Activated naive CD8-positive, alpha-beta T cell treated with anti-CD3 and anti-CD28 coated beads for 36 hours (primary cell): Measurements from ENCODE around the gene RCE1. TPM values are rescaled to one million over a fixed set of nuclear protein-coding genes. Genes with fewer than 3 reads are reported as not detected.
A peak's percentile ranks its signal among the peaks of the same experiment; 100 is the strongest.

Experiments used
- DNase-seq: peaks from one replicate; pipeline ENCODE4 v3.0.0; 2021
- H3K27ac Mint-ChIP-seq: one replicate; pipeline ENCODE4 v1.8.0; 2022; ENCODE audit warnings: mild to moderate bottlenecking, moderate library complexity, mixed read lengths
- H3K27me3 Mint-ChIP-seq: one replicate; pipeline ENCODE4 v1.8.0; 2022; ENCODE audit warnings: mild to moderate bottlenecking, mixed read lengths
- H3K36me3 Mint-ChIP-seq: one replicate; pipeline ENCODE4 v1.8.0; 2021; ENCODE audit warnings: mild to moderate bottlenecking, mixed read lengths
- H3K4me1 Mint-ChIP-seq: one replicate; pipeline ENCODE4 v1.8.0; 2021; ENCODE audit warnings: mixed read lengths
- H3K4me3 Mint-ChIP-seq: one replicate; pipeline ENCODE4 v1.8.0; 2022; ENCODE audit warnings: mild to moderate bottlenecking, moderate library complexity, mixed read lengths
- H3K9me3 Mint-ChIP-seq: one replicate; pipeline ENCODE4 v1.8.0; 2022; ENCODE audit warnings: mixed read lengths
- total RNA-seq, 2 experiments: library from RNA; stranded (reverse); gene quantifications; one replicate each; pipeline ENCODE4 v1.2.3, GENCODE V29; 2021

Gene RCE1
- total RNA-seq, 2 experiments from 2014 or later: 26.8 to 31.1 TPM

DNA sequence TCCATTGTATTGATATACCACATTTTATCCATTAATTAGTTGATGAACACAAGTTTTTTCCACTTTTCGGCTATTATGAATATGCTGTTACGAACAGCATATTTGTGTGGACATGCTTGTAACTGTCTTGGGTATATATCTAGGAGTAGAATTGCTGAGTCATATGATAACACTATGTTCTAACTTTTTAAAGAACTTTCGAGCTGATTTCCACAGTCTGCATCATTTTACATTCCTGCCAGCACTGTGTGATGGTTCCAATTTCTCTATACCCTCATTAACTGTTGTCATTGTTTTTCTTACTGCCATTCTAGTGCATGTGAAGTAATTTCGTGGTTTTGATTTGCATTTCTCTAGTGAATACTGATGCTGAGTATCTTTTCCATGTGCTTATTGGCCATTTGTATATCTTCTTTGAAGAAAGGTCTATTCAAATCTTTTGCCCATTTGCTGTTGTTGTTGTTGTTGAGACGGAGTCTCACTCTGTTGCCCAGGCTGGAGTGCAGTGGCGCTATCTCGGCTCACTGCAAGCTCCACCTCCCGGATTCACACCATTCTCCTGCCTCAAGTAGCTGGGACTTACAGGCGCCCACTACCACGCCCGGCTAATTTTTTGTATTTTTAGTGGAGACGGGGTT is 7.4 kb upstream of the RCE1 start:
- H3K27me3 Mint-ChIP-seq: no peaks in the 10 kb centered on the region
- H3K27ac Mint-ChIP-seq: no peak overlapping the region
- H3K9me3 Mint-ChIP-seq: no peaks in the 10 kb centered on the region
- H3K36me3 Mint-ChIP-seq: peaks cover 4% of the 10 kb centered on the region
- peaks cover 28% of the 10 kb centered on the region for H3K4me1 Mint-ChIP-seq
- DNase-seq: no peak
- no peak overlapping the region for H3K4me3 Mint-ChIP-seq

DNA sequence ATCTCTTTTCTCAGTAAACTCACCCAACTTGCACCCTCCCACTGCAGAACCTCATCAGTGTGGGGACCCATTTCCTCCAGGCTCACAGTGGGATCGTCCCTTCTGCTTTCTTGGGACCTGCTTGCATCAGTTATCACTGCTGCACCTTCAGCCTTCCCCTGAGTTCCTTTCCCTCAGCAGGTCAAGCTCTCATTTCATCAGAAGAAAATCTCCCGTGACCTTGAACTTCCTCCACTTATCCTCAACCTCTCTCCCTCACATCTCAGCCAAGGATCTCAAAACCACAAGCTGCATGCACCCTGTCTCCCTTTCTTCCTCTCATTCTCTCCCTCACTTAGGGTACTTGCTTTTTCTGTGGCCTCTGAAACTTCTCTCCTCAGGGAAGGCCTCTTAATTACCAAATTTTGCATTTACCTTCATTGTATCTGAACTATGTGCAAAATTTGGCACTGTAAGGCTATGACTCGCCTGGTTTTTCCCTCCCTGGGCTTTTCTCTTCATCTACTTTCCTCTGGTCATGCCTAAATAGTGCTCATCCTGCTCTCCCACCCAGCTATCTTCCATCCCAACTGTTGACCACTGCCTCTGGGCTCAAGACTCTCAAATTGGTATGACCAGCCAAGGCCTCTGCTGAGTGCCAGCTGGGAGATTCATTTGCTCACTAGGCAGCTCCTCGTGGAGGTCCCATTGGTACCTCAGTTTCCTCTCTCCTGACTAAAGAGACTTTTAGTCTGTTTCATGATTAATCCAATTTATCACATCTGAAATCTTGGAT is 2.7 kb upstream of the RCE1 start:
- Mint-ChIP-seq H3K4me3 (peak overlapping the region; percentile 50), H3K4me1 (peaks cover 53% of the 10 kb centered on the region), H3K36me3 (peaks cover 22% of the 10 kb centered on the region), H3K27me3 (no peaks in the 10 kb centered on the region), H3K9me3 (no peaks in the 10 kb centered on the region), H3K27ac (peak overlapping the region; percentile 66)
- no peak for DNase-seq

DNA sequence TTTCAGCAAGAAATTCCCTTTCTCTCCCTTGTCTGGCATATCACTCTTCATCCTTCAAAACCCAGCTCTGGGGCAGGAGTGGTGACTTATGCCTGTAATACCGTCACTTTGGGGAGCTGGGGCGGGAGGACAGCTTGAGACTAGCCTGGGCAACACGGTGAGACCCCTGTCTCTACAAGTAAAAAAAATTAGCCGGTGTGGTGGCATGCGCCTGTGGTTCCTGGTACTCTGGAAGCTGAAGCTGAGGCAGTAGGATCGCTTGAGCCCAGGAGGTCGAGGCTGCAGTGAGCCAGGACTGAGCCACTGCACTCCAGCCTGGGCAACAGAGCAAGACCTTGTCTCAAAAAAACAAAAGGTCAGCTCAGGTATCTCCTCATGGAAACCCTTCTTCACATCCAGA is 1.4 kb upstream of the RCE1 start:
- peak overlapping the region; percentile 84 for H3K27ac Mint-ChIP-seq
- H3K9me3 Mint-ChIP-seq: no peaks in the 10 kb centered on the region
- no peak for DNase-seq
- H3K36me3 Mint-ChIP-seq: peaks cover 22% of the 10 kb centered on the region
- peaks cover 50% of the 10 kb centered on the region for H3K4me1 Mint-ChIP-seq
- peak overlapping the region; percentile 91 for H3K4me3 Mint-ChIP-seq
- no peaks in the 10 kb centered on the region for H3K27me3 Mint-ChIP-seq

DNA sequence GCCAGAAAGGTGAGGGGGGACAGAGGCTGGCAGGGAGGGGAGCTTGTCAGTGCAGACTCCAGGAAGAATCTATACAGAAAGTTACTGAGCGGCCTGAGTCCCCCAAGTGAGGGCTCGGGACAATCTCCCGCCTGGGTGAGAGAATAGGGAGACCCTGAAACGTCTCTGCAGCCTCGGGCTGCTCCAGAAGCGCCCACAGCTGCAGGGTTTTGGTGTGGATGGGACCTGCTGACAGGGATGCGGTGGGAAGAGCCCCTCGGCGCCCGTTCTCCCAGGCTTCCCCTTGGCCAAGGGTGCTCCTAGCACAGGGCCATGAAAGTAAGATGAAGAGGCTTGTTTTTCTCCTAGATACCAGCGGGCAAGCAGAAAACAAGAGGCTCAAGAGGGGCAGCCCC is 743 bp upstream of the RCE1 start:
- Mint-ChIP-seq H3K4me1 (peaks cover 50% of the 10 kb centered on the region), H3K36me3 (peaks cover 22% of the 10 kb centered on the region)

DNA sequence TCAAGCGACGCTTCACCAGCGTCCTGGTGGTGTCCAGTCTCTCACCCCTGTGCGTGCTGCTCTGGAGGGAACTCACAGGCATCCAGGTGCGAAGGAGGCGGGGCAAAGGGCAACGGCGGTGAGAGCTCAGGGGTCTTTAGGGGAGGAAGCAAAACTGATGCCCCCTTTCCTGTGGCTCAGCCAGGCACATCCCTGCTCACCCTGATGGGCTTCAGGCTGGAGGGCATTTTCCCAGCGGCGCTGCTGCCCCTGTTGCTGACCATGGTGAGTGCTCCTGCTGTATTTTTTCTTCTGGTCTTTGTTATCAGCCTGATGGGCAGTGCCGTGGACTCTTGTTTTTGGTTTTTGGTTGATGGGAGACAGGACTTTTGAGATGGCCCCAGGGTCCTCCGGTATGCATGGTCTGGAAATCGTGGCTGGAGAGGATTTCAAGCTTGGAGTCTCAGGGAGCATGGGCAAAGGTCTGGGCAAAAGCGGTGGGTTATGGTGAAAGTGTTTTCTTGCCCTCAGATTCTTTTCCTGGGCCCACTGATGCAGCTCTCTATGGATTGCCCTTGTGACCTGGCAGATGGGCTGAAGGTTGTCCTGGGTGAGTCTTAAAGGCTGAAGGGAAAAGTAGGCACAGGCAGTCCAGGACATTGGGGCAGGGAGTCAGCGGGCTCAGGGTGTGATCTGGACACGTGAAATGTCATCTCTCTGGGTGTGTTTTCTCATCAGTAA is 695 bp downstream of the RCE1 start:
- Mint-ChIP-seq H3K4me3 (peak overlapping the region; percentile 98), H3K27me3 (no peaks in the 10 kb centered on the region), H3K9me3 (no peaks in the 10 kb centered on the region), H3K36me3 (peaks cover 22% of the 10 kb centered on the region), H3K27ac (peak overlapping the region; percentile 94), H3K4me1 (peaks cover 46% of the 10 kb centered on the region)
- DNase-seq: no peak

More for the DNA sequence above, 743 bp upstream of the RCE1 start:
- Mint-ChIP-seq H3K4me3 (peak overlapping the region; percentile 91), H3K27ac (peak overlapping the region; percentile 84), H3K9me3 (no peaks in the 10 kb centered on the region), H3K27me3 (no peaks in the 10 kb centered on the region)
- DNase-seq: no peak

DNA sequence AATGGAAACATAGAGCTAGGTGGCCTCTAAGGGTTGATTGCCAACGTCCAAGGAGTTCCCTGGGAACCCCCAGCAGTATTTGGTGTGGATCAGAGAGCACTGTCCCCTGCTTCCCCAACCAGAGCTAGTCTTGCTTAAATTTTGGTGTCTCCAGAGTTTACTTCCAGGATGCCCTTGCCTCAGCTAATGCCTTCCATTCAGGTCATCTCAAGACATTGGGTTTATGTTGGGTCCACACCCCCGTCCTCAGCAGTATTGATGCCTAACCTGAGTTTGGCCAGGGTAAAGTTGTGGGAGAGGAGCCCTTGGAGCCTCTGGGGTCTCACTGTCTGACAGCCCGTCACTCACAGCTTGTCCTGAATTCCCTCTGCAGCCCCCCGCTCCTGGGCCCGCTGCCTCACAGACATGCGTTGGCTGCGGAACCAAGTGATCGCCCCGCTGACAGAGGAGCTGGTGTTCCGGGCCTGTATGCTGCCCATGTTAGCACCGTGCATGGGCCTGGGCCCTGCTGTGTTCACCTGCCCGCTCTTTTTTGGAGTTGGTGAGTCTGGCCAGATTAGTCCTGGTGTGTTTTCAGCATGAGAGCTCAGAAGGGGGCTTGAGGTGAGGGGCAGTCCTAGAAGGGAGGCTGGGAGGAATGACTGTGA is 1.4 kb downstream of the RCE1 start:
- peaks cover 40% of the 10 kb centered on the region for H3K4me1 Mint-ChIP-seq
- H3K27me3 Mint-ChIP-seq: no peaks in the 10 kb centered on the region
- peak overlapping the region; percentile 94 for H3K27ac Mint-ChIP-seq
- H3K9me3 Mint-ChIP-seq: no peaks in the 10 kb centered on the region
- DNase-seq: no peak
- peaks cover 22% of the 10 kb centered on the region for H3K36me3 Mint-ChIP-seq
- peak overlapping the region; percentile 98 for H3K4me3 Mint-ChIP-seq

DNA sequence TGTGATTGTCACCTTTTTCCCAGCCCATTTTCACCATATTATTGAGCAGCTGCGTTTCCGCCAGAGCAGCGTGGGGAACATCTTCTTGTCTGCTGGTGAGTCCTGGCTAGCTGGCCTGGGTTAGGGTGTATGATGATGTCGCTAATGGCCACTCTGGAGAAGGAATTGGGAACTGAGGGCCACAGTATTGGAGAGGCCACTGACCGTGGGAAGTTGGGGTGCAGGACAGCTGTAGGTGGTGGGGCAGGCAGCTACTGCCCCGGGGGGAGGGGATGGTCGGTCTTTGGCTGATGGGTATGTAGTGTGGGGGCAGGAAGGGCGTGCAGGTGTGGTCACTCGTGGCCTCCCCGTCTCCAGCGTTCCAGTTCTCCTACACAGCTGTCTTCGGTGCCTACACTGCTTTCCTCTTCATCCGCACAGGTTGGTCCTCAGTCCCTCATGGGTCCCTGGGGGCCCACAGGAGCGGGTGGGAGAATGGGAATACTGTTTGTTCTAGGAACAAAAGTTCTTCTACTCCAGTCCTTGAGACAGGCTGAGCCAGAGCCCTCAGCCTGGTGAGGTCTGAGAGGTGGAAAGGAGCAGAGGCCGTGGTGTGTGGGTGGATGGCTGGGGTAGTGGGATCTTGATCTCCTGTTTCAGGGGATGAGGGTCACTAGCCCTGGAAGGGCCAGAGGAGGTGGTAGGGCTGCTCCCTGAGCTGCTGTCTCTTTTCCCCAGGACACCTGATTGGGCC is 2.1 kb downstream of the RCE1 start:
- peak overlapping the region; percentile 98 for H3K4me3 Mint-ChIP-seq
- H3K27ac Mint-ChIP-seq: peak overlapping the region; percentile 25
- H3K4me1 Mint-ChIP-seq: peaks cover 35% of the 10 kb centered on the region
- peaks cover 20% of the 10 kb centered on the region for H3K36me3 Mint-ChIP-seq
- no peaks in the 10 kb centered on the region for H3K9me3 Mint-ChIP-seq
- no peaks in the 10 kb centered on the region for H3K27me3 Mint-ChIP-seq
- DNase-seq: no peak

DNA sequence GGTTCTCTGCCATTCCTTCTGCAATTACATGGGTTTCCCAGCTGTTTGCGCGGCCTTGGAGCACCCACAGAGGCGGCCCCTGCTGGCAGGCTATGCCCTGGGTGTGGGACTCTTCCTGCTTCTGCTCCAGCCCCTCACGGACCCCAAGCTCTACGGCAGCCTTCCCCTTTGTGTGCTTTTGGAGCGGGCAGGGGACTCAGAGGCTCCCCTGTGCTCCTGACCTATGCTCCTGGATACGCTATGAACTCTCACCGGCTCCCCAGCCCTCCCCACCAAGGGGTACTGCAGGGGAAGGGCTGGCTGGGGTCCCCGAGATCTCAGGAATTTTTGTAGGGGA is 2.6 kb downstream of the RCE1 start:
- DNase-seq: no peak
- H3K27me3 Mint-ChIP-seq: no peaks in the 10 kb centered on the region
- H3K4me1 Mint-ChIP-seq: peaks cover 30% of the 10 kb centered on the region
- H3K36me3 Mint-ChIP-seq: peaks cover 18% of the 10 kb centered on the region
- no peak overlapping the region for H3K4me3 Mint-ChIP-seq
- H3K9me3 Mint-ChIP-seq: no peaks in the 10 kb centered on the region
- H3K27ac Mint-ChIP-seq: no peak overlapping the region

DNA sequence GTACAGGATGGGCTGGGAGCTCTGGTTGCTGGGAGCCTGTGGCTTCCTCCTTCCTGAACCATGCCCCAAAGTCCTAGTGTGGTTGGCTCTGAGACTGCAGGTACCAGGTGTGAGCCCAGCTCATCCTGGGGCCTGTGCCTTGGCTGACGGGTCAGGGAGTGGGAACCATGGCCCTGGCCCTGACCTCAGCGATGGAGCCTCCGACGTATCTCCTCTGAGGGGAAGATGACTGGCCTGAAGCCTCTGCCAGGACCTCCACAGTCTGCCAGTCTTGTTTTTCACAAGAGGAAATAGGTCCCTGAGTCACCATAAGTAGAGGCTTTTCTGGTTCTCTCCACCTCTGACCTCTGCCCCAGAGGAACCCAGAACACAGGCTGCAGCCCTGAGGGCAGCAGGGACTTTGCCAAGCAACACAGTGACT is 3.4 kb downstream of the RCE1 start:
- Mint-ChIP-seq H3K4me1 (peaks cover 24% of the 10 kb centered on the region), H3K27me3 (no peaks in the 10 kb centered on the region), H3K36me3 (peaks cover 14% of the 10 kb centered on the region), H3K27ac (no peak overlapping the region), H3K9me3 (no peaks in the 10 kb centered on the region), H3K4me3 (no peak overlapping the region)
- no peak for DNase-seq

DNA sequence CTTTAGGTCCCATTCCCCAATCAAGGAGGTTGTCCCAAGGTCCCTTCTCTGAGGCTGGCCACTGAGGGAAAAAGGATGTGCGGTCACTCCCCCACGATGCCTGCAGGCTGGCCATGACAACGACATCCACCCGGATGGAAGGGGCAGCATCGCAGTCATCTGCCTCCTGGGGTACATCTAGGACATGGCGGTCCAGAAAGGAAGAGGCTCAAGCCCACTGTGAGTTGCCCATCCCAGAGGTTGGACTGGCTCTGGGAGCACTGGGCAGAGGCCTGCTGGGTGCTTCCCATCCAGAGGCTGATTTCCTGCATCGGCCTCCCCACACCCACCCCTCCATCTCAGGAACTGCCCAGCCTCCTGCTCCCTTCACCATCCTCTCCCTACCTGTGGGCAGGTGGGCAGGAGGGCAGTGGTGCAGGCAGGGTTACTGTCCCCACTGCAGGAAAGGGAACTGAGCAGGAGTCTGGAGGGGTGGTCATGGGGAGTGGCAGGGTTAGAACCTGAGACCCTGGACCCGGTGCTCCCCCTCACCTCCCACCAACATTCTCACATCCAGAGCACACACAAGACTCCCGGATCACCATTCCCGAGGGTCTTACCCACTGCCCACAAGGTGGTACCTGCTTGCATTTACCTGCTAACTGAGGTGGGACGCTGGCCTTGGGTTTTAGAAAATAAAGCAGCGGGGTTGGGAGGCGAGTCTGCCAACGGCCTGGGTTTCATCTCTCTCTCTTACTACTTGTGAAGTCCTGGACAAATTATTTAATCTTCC is 4.4 kb downstream of the RCE1 start:
- Mint-ChIP-seq H3K27ac (no peak overlapping the region), H3K27me3 (no peaks in the 10 kb centered on the region), H3K36me3 (peaks cover 4% of the 10 kb centered on the region), H3K4me3 (no peak overlapping the region), H3K4me1 (peaks cover 21% of the 10 kb centered on the region), H3K9me3 (no peaks in the 10 kb centered on the region)
- no peak for DNase-seq

DNA sequence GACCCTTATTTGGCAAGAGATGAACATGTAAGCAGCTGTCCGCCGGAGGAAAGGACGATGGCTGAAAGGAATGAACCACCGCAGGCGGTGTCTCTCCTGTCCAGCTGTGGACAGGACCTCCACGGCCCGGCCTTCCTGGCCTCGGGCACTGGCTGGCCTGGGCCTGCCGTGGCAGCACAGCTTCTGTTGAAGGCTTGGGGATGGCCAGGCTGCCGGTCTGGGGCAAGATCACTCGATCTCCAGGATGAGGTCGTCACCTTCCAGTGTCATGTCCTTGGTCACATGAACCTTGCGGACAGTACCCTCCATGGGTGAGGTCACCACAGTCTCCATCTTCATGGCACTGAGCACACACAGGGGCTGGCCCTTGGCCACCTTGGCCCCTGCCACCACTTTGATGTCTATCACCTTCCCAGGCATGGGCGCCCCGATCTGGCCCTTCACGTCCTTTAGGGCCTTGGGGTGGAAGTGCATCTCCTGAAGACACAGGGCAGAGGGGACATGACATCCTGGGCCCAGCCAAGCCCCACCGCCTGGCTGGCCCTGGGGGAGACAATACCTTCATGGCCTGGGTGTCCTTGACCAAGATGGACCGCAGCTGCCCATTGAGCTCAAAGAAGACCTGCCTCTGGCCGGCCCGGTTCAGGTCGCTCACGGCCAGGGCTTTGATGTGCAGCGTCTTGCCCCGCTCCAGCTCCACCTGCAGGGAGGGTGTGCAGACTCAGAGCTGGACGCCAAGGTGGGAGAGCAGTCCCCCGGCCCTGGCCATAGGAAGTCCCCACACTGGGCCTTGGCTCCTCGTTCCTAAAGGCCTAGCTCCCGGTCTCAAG is 5.6 kb downstream of the RCE1 start:
- H3K4me3 Mint-ChIP-seq: no peak overlapping the region
- no peaks in the 10 kb centered on the region for H3K27me3 Mint-ChIP-seq
- peaks cover 20% of the 10 kb centered on the region for H3K4me1 Mint-ChIP-seq
- DNase-seq: no peak
- no peak overlapping the region for H3K27ac Mint-ChIP-seq
- H3K9me3 Mint-ChIP-seq: no peaks in the 10 kb centered on the region
- H3K36me3 Mint-ChIP-seq: peaks cover 4% of the 10 kb centered on the region

DNA sequence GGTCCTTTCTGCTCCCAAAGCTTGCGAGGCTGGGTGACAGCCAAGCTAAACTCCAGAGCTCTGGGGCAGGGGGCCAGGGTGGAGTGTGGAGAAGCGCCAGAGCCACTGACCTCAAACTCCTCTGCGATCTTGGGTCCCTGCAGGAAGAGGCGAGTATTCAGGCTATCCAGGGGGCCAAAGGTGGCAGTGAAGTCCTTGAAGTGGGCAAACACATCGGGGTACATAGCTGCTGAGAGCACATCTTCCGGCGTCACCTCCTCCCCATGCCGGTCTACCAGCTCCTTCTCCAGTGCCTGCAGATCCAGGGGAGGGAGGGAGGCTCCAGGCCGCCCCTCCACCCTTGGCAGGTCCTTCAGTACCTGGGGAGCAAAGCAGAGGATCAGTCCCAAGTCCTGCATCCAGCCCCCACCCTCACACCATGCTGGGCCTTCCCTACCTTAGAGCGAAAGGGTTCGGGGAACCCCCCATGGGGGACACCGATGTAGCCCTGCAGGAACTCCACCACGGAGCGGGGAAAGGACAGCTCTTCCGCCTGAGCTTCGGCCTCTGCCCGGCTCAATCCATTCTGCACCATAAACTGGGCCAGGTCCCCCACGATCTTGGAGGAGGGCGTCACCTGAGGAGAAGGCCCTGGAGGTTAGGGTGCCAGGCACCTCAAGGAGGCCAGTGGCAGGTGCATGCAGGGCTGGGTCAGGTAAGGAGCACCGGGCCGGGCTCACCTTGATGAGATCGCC is 6.4 kb downstream of the RCE1 start:
- H3K36me3 Mint-ChIP-seq: peaks cover 4% of the 10 kb centered on the region
- no peak for DNase-seq
- H3K4me3 Mint-ChIP-seq: no peak overlapping the region
- H3K27ac Mint-ChIP-seq: no peak overlapping the region
- H3K27me3 Mint-ChIP-seq: no peaks in the 10 kb centered on the region
- no peaks in the 10 kb centered on the region for H3K9me3 Mint-ChIP-seq
- peaks cover 12% of the 10 kb centered on the region for H3K4me1 Mint-ChIP-seq

DNA sequence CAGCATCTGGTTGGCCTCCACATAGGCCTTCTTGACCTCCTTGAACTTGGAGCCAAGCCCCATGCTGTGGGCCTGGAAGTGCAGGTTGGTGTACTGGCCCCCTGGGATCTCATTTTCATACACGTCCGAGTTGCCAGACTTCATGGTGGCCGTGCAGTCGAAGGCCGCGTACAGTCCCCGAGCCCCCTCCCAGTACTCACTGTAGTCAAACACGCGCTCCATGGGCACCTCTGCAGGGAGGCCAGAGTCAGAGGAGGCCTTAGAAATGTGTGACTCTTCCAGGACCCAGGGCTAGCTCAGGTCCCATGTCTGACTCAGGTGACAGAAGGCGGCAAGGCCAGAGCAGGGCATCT is 7.0 kb downstream of the RCE1 start:
- Mint-ChIP-seq H3K9me3 (no peaks in the 10 kb centered on the region), H3K4me1 (peaks cover 6% of the 10 kb centered on the region), H3K27ac (no peak overlapping the region), H3K4me3 (no peak overlapping the region), H3K27me3 (no peaks in the 10 kb centered on the region), H3K36me3 (peaks cover 2% of the 10 kb centered on the region)
- DNase-seq: no peak
